Measurements from ENCODE around the gene FBXW5. TPM values are rescaled to one million over a fixed set of nuclear protein-coding genes. Genes with fewer than 3 reads are reported as not detected.
A peak's percentile ranks its signal among the peaks of the same experiment; 100 is the strongest.

The FBXW5 gene
- total RNA-seq, 2 donors from 2014 or later, result 199 to 304 TPM

GRCh38 chr9:136988872-136989271 is 44.3 kb upstream of the FBXW5 start:
- no peak for DNase-seq (ENCODE audit: low spot score)
- intact Hi-C loops (cut with DNase I), result no loop called here
- WGBS, result 93% methylated on average over 4 of the region's 4 CpGs
- H3K36me3 ChIP-seq, result no peaks in the 10 kb centered on the region
- TF ChIP-seq CTCF (IDR thresholded peaks at IDR 0.05) (no peak), POLR2A (IDR thresholded peaks at IDR 0.05) (no peak), POLR2AphosphoS5 (IDR thresholded peaks at IDR 0.05) (no peak)
- peak overlapping the region in 1 of 2 donors; percentile 58 for H3K27ac ChIP-seq
- no peaks in the 10 kb centered on the region for H3K9me3 ChIP-seq
- H3K4me1 ChIP-seq (replicated peaks), result peaks cover 9% of the 10 kb centered on the region
- no peak overlapping the region for H3K4me3 ChIP-seq
- peaks cover 1% of the 10 kb centered on the region for H3K27me3 ChIP-seq (replicated peaks; ENCODE audit: insufficient read depth)

DNA sequence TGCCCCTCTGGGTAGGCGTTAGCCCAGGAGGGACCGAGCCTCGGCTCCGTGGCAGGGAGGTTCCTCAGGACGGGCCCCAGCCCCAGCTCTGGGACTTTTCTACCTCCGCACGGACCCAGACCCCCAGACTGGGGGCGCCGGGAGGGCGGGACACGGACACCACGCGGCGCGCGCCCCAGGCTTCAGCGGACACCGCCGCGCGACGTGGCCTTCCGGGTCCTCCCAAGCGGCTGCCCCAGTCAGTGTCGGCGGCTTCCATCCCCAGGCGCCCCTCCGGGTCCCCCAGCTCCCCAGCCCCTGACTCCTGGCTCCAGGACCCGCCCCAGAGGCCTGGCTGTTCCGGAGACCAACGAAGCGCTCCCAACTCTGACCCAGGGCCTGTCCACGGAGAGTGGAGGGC is 41.3 kb upstream of the FBXW5 start:
- DNase-seq (ENCODE audit: low spot score), result no peak
- Histone ChIP-seq H3K9me3 (no peaks in the 10 kb centered on the region), H3K27ac (no peak overlapping the region), H3K27me3 (replicated peaks; ENCODE audit: insufficient read depth) (peaks cover 1% of the 10 kb centered on the region), H3K36me3 (no peaks in the 10 kb centered on the region), H3K4me3 (no peak overlapping the region), H3K4me1 (replicated peaks) (no peaks in the 10 kb centered on the region)
- intact Hi-C loops (cut with DNase I), result no loop called here
- no peak for TF ChIP-seq POLR2A (IDR thresholded peaks at IDR 0.05)
- TF ChIP-seq POLR2AphosphoS5 (IDR thresholded peaks at IDR 0.05), result no peak
- no peak for TF ChIP-seq CTCF (IDR thresholded peaks at IDR 0.05)
- WGBS, result 29% methylated on average over 16 of the region's 33 CpGs

- no peaks in the 10 kb centered on the region for H3K36me3 ChIP-seq
- no peaks in the 10 kb centered on the region for H3K4me1 ChIP-seq (replicated peaks)
- no peak for TF ChIP-seq POLR2AphosphoS5 (IDR thresholded peaks at IDR 0.05)
- peaks cover 1% of the 10 kb centered on the region for H3K27me3 ChIP-seq (replicated peaks; ENCODE audit: insufficient read depth)
- no peaks in the 10 kb centered on the region for H3K9me3 ChIP-seq
- no peak overlapping the region for H3K4me3 ChIP-seq
- H3K27ac ChIP-seq, result no peak overlapping the region
- DNase-seq (ENCODE audit: low spot score), result no peak
- intact Hi-C loops (cut with DNase I), result no loop called here
- WGBS, result 9% methylated on average over 31 of the region's 48 CpGs
Measured at GRCh38 chr9:136985027-136985602, 40.6 kb upstream of the FBXW5 start.

DNA sequence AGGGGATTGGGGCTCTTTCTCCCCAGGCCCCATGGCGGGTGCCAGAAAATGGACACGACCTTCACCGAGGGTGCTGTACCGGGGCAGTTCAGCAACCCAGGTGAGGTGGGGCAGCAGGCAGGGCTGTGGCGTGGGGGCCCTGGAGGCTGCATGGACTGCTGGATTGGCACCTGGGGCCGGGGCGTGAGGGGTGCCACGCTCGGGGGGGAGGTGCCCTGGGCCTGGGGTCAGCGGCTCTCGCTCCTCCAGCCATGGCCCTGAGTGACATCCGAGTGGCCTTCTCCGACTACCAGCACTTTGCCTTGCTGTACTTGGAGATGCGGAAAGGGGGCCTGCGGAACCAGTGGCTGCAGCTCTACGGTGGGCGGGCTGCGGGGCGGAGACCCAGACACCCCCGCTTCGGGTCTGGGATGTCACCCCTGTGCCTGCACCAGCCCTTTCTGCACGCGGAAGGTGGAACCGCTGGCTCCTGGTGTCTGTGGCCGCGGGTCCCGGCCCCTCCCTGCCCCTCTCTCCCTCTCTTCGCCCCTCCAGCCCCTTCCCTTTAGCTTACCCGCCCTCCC is 40.0 kb upstream of the FBXW5 start:
- 52% methylated on average over 25 of the region's 29 CpGs for WGBS
- H3K4me3 ChIP-seq, result no peak overlapping the region
- H3K27me3 ChIP-seq (replicated peaks; ENCODE audit: insufficient read depth), result peaks cover 1% of the 10 kb centered on the region
- no peaks in the 10 kb centered on the region for H3K9me3 ChIP-seq
- no peak overlapping the region for H3K27ac ChIP-seq
- H3K4me1 ChIP-seq (replicated peaks), result no peaks in the 10 kb centered on the region
- no peaks in the 10 kb centered on the region for H3K36me3 ChIP-seq
- intact Hi-C loops (cut with DNase I), result no loop called here
- no peak for DNase-seq (ENCODE audit: low spot score)
- TF ChIP-seq POLR2A (IDR thresholded peaks at IDR 0.05) (no peak), POLR2AphosphoS5 (IDR thresholded peaks at IDR 0.05) (no peak), CTCF (IDR thresholded peaks at IDR 0.05) (no peak)

- Histone ChIP-seq H3K27ac (no peak overlapping the region), H3K36me3 (no peaks in the 10 kb centered on the region)
- TF ChIP-seq CTCF (IDR thresholded peaks at IDR 0.05) (no peak), POLR2AphosphoS5 (IDR thresholded peaks at IDR 0.05) (no peak), POLR2A (IDR thresholded peaks at IDR 0.05) (no peak)
Measured at GRCh38 chr9:136983656-136984314, 39.2 kb upstream of the FBXW5 start.

More at GRCh38 chr9:136983656-136984314, 39.2 kb upstream of the FBXW5 start:
- no peaks in the 10 kb centered on the region for H3K4me1 ChIP-seq (replicated peaks)
- H3K9me3 ChIP-seq, result no peaks in the 10 kb centered on the region
- WGBS, result 87% methylated on average over 11 of the region's 11 CpGs
- no peak for DNase-seq (ENCODE audit: low spot score)
- intact Hi-C loops (cut with DNase I), result no loop called here
- peaks cover 1% of the 10 kb centered on the region for H3K27me3 ChIP-seq (replicated peaks; ENCODE audit: insufficient read depth)
- H3K4me3 ChIP-seq, result no peak overlapping the region

Data from prostate gland (tissue), 2 donors.